ENCODE data around the gene ETFB.
"Not testable (repeated sequence)": the region's sequence is repeated elsewhere in the genome, so short reads cannot be mapped to it uniquely, and the experiment has no call there.

The ETFB gene

DNA sequence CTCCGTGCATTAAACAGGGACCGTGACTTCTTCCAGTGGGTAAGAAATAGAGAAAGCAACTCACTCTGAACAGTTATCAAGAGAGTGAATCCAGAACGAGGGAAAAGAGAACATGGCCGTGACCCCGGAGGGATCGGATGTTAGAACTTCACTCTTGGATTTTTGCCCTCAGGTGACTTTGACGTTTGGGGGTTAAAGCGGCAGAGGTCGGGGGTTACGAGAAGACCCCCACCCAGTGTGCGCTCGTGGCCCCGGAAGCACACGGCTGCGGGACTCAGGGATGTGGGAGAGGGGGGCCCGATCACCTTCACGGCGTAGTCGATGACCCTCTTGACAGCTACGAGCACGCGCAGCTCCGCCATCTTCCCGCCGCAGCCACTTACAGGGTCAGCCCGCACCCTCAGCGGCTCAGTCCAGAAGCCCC is at the start of gene ETFB:
Gene ETFB, minus strand, starts transcription at position 424 of the 424 bp plus-strand sequence. Its CDS starts 62 bp downstream, at position 362.
- DNase-seq = no peak

DNA sequence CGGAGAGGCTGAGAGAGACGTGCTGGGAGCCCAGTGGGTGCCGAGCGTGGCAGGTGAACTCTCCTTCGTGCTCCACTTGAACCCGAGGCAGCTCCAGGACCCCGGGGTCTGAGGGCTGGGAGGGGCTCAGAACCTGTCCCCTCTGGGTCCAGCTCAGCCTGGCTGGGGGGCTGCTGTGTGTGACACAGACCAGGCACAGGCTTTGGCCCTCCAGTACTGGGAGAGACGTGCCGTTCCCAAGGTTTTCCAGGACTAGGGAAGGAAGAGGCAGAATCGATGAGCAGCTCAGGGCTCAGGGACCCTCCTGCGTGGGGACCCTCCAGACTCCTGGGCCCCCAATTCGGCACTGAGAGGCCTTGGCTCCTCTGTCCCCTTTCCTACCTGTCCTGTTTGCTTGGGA is 49.0 kb upstream of the ETFB start:
- no peak for DNase-seq

DNA sequence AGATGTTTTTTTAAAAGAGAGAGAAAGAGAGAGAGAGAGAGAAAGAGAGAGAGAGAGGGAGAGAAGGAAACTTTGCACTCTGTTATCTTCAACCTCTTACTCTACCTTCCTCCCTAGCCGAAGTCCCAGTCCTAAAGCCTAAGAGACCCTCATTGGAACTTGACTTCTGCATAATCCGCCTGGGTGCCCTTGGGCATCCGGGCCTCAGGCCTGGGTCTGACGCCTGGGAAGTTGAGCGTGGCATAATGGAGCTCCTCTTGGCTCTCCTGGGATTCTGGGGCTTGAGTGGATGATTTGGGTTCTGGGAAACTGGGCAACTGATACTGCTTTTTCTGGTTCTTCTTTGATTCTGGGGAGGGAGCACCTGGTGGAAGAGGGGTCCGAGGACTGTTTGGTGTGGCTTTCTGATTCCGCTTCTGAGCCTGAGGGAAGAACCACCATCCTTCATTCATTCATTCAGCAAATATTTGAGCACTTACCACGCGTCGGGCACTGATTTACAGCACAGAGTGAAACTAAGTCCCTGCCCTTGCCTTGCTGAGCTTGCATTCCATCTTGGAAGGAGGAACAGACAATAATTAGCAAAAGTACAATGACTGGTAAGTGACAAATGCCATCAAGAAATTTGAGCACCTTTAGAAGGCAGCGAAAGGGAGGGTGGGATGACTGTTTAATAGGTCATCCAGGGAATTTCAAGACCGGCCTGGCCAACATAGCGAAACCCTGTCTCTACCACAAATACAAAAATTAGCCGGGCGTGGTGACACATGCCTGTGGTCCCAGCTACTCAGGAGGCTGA is 45.0 kb upstream of the ETFB start:
- DNase-seq = no peak

DNA sequence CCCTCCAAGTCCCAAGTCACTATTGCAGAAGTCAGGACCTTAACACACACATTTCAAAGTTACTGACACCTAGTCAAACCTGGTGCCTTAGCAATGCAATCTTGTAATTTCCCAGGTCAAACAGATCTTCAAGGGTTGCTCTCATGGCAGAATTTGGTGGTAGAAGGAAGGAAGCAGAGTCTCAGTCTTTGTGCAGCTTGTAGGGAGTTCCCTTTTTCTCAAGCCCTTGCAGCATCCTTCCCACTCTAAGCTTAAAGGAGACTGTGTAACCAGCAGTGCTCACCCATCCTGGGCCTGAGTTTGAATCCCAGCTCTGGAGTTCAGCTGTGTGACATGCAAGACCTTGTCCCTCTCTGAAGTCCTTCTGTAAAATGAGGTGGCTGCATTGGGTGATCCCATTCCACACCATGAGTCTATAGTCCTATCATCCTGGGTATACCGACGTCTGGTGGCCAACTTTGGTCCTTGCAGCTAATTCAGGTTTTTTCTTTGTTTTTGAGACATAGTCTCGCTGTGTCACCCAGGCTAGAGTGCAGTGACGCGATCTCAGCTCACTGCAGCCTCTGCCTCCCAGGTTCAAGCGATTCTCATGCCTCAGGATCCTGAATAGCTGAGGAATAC is 41.4 kb upstream of the ETFB start:
- DNase-seq = peak; percentile 77

DNA sequence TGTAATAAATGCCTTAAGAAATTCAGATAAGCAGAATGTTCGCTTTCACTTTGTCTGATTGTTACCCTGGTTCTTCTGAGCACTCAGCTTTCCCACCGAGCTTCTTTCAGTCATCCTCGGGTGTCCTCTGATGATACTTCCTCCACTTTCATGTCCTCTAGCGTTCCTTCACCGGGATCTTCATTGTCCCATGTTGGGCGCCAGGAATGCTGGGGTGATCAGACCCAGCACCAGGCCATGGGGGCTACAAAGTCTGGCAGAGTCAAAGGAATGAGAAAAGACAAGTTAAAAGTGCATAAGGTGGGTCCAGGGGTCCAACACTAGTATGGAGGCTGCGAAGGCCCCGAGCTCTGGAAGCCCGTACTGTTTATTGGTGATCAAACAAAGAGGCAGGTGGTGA is 35.9 kb upstream of the ETFB start:
- no peak for DNase-seq

DNA sequence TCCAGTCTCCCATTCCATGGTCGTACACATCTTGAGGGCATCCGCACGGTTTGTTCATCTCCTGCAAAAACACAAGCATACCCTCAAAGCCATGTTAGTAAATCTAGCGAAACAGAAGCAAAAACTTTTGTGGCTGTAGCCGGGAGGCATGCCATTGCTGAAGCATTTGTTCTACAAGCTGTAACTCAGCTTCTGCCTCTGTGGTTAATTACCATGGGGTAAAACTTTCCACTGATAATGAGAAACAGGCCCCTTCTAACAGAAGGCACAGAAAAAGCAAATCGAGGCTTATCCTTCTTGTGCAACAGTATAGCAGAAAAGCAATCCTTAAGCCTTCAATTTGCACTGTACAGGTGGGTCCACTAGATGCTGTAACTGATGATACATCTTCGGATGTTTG is 33.7 kb upstream of the ETFB start:
- not testable (repeated sequence) for DNase-seq

DNA sequence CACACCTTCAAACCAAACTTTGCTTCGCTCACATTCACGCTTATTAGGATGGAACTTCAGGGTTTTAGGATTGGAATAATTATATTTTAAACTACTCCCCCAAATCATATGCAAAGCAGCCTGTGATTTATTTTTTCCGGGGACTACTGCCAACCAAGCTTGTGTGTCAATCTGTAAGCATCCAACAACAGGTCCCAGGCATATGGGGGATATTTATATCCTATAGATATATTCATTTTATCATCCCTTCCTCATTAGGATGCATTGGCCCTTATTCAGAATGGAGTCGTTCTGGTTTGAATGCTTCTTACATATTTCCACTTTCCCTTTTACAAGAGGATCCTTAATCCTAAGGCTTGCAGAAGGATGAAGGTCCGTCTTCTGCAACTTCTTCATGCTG is 33.0 kb upstream of the ETFB start:
- DNase-seq = no peak

DNA sequence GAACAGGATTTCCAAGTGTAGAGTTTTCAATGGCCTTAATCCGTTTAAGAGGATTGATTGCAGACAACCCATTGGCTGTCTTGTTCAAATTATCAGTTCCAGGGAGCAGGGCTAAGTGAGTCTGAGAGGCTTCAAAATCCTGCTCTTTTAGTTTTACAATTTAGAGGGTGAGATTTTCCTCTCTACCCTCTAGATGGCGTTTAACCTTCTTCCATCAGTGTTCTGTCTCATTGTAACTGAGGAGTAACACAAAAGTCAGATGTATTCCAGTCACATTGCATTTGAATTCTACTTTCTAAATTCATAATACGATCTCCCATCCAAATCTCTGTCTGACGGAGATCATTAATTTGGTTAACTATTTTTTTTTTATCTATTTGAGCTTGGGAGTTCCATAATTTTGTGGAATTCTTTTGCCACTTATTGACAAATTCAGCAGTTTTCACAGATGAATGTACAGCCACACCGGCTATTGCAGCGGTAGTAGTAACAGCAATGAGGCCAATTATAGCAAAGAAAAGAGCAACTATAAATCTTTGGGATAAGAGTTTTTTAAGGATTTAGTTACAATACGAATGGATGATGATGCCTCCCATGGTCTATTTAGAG is 32.0 kb upstream of the ETFB start:
- DNase-seq = peak; percentile 32

DNA sequence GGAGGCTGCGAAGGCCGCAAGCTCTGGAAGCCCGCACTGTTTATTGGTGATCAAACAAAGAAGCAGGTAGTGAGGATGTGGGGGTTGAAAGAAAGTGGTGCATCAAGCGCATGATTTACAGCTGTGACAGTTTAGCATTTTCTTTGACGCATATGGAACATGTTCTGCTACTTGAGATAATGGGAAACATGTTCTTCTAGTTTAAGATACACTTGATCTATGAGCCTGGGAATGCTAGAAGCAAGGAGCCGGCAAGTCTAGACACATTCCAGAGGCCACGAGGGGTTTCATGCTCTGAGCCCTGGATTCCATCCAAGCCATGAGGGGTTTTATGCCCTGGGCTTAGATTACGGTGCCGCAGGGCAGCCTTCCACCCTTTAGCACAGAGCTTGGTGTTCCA is 31.3 kb upstream of the ETFB start:
- not testable (repeated sequence) for DNase-seq

DNA sequence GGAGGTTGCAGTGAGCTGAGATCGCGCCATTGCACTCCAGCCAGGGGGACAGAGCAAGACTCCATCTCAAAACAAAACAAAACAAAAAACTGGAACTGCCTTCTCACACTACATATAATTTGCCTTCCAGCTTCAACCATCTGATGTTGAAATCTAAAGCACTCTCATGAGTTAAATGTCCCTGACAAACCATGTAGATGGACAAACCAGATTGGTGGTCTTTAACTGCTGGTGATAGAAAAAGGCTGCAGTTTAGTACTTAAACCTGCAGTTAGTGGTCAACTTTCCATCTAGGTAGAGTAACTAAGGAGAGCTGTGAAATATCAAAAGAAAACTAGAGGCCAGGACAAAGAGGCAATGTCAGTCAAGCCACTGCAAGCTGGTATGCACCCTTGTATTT is 30.0 kb upstream of the ETFB start:
- DNase-seq = no peak

DNA sequence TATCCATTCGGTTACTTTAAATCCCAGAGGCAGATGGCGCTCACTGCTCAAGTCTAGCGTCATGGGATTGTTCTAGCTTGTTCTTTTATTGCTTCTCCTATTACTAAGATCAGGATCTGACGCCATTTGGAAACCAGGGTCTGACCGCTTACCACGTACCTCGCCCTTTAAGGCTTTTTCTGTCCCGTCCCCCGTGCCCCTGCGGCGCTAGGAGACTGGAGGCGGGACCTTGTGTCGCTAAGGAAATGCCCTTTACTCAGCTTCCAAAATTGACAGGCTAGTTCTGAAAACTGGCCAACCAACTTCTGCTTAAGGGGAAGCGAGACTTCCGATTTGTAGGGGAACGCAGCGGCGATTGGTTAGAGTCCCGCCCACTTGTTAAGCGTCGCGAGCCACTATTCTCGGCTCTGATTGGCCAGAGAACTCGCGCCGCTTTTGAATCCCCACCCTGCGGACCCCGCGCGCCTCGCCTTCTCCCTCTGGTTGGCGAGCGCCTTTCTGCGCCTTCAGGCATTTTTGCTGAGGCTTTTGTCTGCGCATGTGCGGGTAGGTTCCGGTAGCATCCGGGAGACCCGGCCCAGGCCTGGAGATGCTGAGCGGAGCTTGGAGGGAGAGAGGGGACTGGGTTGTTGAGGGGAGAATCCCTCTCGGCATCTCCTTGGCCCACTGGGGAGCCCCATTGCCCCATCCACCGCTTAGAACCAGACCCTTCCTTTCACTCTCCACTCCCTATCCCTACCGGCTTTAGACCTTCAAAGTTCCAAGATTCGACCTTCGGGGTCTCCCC is 28.1 kb upstream of the ETFB start:
- peak; percentile 99 for DNase-seq

DNA sequence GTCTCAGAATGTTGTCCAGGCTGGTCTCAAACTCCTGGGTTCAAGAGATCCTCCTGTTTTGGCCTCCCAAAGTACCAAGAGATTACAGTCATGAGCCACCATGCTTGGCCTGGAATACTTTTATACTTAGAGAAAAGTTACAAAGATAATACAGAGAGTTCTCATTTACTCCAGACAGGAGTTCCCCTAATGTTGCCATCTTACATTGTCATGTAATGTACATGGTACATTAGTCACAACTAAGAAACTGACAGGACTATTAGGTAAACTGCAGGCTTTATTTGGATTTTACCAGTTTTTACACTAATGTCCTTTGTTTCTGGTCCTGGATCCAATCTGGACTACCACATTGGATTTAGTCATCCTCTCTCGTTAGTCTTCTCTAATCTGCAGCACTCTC is 26.5 kb upstream of the ETFB start:
- DNase-seq = no peak

DNA sequence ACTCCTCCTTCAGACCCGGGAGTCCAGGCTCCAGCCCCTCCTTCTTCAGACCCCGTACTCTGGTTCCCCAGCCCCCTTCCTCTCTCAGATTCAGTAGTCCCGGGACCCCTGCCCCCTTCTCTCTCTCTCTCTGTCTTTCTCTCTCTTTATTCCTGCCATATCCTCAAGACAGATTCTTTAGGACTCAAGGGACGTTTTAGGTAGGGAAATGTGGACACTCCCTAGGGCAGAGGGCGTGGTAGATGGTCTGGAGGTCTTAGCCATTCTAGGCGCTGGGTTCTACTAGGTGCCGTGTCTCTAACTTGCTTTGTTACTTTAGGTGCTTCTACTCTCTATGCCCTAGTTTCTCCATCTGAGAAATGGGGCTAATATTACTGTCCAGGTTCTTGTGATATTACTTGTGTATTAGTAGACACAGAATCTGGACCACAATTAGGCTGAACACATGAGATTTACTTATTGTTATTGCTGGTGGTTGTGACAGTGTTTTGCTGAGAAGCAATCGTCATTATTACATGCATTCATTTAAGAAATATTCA is 25.0 kb upstream of the ETFB start:
- no peak for DNase-seq

DNA sequence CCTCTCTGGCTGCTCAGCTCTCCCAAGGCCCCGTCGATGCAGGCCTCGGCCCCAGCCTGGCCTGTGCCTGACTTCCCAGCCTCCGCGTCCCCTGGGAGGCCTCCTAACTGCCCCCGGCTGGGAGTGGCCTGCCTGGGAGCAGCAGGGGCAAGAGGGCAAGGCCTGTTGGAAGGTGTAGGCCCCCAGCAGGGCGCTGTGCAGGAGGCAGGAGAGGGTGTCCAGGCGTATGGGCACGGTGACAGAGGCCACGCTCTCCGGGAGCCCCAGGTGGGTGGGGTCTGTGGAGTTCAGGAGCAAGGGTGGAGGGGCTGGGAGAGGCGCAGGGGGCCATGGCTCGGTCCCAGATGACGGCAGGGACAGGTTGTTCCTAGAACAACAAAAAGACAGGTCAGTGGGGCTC is 23.0 kb upstream of the ETFB start:
- DNase-seq = no peak

DNA sequence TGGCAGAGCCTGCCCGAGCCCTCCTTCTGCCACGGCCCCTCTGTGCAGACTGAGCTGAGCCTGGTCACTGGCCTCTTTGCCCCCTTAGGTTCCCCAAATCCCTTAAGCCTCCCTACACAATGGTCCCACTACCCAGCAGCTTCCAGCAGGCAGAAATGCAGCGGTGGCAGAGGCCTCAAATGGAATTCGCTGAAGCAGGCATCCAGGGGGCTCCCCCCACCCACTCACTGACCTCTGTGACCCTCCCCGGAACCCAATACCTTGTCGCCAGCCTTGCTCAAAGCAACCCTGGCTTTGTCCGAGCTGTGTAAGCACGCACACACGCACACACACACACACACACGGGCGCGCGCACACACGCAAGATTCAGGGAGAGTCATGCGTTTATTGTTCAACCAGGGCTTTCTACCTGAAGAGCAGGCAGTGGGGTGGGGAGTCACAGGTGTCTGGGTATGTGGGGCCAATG is 21.8 kb upstream of the ETFB start, which contains the start of gene LIM2:
Gene LIM2, minus strand, starts transcription at position 51 of the 466 bp plus-strand sequence. CDS start 531 bp downstream, outside the sequence.
- DNase-seq = no peak

DNA sequence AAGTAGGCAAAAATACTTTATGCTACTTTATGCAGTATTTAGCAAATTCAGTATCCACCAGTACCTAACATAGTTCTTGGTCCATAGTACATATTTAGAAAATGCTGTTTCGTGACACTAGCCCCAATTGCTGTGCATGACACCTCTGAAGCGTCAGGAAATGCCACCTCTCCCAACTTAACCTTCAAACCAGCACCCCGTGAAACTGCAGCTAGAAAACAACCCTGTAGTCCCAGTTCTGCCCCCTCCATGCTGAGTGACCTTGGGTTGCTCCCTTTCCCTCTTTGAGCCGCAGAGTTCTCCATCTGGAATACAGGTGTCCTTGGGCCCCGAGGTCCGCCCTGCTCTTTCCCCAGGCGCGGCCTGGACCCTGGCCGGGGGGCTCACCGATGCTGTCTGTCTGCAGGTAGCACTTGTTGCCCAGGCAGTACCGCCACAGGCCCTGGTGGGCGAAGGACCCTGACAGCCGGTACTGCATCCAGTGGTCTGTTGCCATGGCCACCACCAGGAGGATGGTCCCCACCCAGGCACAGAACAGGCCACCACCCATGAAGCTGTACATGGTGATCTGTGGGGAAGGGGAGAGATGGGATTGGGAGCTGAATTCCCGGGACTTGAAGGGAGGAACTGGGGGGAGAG is 20.8 kb upstream of the ETFB start:
- no peak for DNase-seq

DNA sequence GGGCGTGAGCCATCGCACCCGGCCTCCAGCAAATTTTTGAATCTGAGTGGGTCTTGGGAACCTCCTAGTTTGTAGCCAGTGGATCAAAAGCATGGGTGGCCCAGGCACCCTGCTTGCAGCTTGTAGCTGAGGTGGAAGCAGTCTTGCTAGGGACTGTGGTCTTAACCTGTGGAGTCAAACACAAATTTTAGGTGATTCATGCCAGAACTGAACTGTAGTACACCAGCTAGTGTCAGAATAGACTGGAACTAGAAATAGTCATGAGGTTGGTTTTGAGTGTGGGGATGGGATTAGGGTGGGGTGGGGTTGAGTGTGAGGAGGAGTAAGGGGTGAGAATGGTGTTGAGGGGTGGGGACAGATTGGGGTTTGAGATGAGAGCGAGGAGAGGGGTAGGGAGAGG is 15.8 kb upstream of the ETFB start:
- DNase-seq = no peak

DNA sequence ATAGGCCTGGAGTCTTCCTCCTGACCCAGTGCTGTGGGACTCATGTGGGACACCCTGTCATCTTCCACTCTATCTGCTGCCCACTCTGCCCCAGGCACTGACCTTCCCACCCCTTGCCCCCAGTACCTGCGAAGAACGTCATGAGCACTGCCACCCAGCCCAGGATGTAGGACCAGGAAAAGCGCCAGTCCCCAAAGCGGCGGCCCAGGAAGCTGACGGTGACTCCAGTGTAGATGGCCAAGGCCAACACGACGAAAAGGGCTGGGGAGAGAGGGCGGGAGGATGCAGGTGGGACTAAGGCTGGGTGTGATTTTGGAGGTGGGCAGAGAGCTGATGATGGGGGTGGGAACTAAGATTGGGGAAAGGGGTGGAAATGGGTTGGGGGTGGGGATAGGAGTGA is 14.2 kb upstream of the ETFB start:
- no peak for DNase-seq

DNA sequence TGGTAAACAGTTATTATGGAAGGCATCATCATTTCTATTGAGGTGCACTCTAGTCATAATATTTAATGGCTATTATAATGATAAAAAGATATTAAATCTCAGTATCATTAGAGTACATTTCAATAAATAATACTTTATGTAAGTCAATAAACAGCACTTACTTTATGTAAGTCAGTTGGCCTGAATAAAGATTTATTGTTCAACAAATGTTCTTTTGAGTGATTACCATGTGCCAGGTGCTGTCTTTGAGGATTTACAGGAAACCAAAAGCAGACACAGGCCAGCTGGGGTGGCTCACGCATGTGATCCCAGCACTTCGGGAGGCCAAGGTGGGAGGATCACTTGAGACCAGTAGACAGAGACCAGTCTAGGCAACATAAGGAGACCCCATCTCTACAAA is 11.2 kb upstream of the ETFB start:
- DNase-seq = no peak

DNA sequence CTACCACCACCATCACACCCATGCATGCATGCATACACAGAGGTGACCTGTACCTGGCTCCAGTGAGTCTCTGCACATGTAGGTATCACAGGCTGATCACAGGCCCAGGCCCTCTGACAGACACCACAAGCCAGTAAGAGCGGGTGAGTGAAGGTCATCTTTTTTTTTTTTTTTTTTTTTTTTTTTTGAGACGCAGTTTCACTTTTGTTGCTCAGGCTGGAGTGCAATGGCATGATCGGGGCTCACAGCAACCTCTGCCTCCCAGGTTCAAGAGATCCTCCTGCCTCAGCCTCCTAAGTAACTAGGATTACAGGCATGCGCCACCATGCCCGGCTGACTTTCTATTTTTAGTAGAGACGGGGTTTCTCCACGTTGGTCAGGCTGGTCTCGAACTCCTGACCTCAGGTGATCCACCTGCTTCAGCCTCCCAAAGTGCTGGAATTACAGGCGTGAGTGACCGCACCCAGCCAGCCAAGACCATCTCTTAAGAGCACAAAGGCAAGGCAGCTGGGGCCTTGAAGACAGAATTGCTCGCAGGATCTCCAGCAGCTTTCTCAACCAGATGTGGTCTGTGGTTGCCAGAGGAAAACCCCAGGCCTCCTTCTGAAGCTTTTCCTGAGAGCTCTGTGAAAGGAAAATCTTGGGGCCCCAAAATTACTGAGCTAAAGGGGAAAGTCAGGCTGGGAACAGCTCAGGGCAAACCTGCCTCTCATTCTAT is 9.5 kb upstream of the ETFB start:
- peak; percentile 61 for DNase-seq

DNA sequence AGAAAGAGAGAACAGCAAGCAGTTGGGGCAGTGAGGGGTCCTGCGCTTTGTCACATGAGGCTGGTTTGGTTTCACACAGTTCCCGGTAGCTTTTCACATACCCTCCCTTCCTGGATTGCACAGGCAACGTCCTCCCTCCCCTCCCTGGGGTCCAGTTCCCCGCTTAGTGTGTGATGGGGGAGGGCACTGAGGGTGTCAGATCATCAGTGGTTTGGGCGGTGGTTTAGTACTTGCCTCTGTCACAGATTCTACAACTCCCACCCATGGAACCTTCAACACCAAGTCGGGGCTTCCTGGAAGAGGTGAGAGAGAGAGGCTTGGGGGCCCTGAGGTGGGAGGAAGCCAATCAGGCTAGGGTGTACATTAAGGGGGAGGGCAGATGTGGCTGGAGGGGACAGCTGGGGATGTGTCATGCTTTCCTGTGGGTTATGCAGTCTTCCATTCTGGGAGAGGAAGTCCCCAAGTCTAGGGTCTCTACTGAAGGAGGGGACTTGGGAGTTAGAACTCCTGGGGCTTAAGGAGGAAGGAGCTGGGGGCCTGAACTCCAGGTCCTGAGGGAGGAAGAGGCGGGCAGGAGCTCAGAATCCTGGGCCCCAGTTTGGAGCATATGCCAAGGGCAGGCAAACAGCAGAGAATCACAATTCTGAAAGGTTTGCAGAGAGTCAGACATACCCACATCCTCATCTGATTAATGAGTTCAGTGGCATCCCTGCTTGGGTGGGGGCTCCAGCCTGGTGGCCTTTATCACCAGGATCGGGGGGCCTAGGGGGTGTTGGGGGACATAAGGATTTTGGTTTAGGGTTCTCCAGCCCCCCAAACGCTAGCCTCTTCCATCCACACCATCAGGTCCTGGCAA is 6.7 kb upstream of the ETFB start, which contains the start of gene NKG7:
Gene NKG7, minus strand, starts transcription at position 6 of the 856 bp plus-strand sequence. CDS start 119 bp downstream, outside the sequence.
- peak; percentile 97 for DNase-seq
